ENCODE data around the gene ISG15.
"Not testable (repeated sequence)": the region's sequence is repeated elsewhere in the genome, so short reads cannot be mapped to it uniquely, and the experiment has no call there.

The ISG15 gene

GRCh38 chr1:1055841-1056736 lies 42.8 kb downstream of the ISG15 start:
- H3K4me1 ChIP-seq (ENCODE audit: insufficient read depth, low read length), result peaks cover 6% of the 10 kb centered on the region
- peaks cover 26 to 41% of the 10 kb centered on the region in 2 donors for H3K27me3 ChIP-seq (ENCODE audit: control insufficient read depth in 1 of 2, insufficient read depth in 2 of 2, low read length in 2 of 2)
- no peak overlapping the region for H3K27ac ChIP-seq (ENCODE audit: low read depth, low read length)
- no peak overlapping the region for H3K4me3 ChIP-seq (ENCODE audit: low read depth in 1 of 2, low read length in 2 of 2)
- no peaks in the 10 kb centered on the region for H3K36me3 ChIP-seq (ENCODE audit: insufficient read depth, low read length)
- no peak overlapping the region for H3K9ac ChIP-seq (ENCODE audit: low read length)
- H3K9me3 ChIP-seq (ENCODE audit: low read length), result no peaks in the 10 kb centered on the region

- peaks cover 35 to 55% of the 10 kb centered on the region in 2 donors for H3K27me3 ChIP-seq (ENCODE audit: control insufficient read depth in 1 of 2, insufficient read depth in 2 of 2, low read length in 2 of 2)
- not testable (repeated sequence) for H3K4me1 ChIP-seq (ENCODE audit: insufficient read depth, low read length); H3K9me3 ChIP-seq (ENCODE audit: low read length)
Measured at GRCh38 chr1:1057769-1058087, 44.4 kb downstream of the ISG15 start.

GRCh38 chr1:1058088-1058905 lies 45.0 kb downstream of the ISG15 start:
- no peak overlapping the region for H3K4me3 ChIP-seq (ENCODE audit: low read depth in 1 of 2, low read length in 2 of 2)
- H3K4me1 ChIP-seq (ENCODE audit: insufficient read depth, low read length), result peaks cover 6% of the 10 kb centered on the region
- H3K27me3 ChIP-seq (ENCODE audit: control insufficient read depth in 1 of 2, insufficient read depth in 2 of 2, low read length in 2 of 2), result peaks cover 41 to 59% of the 10 kb centered on the region in 2 donors
- no peak overlapping the region for H3K9ac ChIP-seq (ENCODE audit: low read length)
- H3K9me3 ChIP-seq (ENCODE audit: low read length), result no peaks in the 10 kb centered on the region
- H3K36me3 ChIP-seq (ENCODE audit: insufficient read depth, low read length), result no peaks in the 10 kb centered on the region
- H3K27ac ChIP-seq (ENCODE audit: low read depth, low read length), result no peak overlapping the region

More at GRCh38 chr1:1057769-1058087, 44.4 kb downstream of the ISG15 start:
- H3K27ac ChIP-seq (ENCODE audit: low read depth, low read length); H3K9ac ChIP-seq (ENCODE audit: low read length); H3K36me3 ChIP-seq (ENCODE audit: insufficient read depth, low read length); H3K4me3 ChIP-seq (ENCODE audit: low read depth in 1 of 2, low read length in 2 of 2): not testable (repeated sequence)

- Histone ChIP-seq H3K4me3 (ENCODE audit: low read depth in 1 of 2, low read length in 2 of 2) (peak overlapping the region in 1 of 2 donors; percentile 2), H3K9ac (ENCODE audit: low read length) (no peak overlapping the region), H3K27ac (ENCODE audit: low read depth, low read length) (no peak overlapping the region), H3K36me3 (ENCODE audit: insufficient read depth, low read length) (no peaks in the 10 kb centered on the region), H3K9me3 (ENCODE audit: low read length) (no peaks in the 10 kb centered on the region), H3K4me1 (ENCODE audit: insufficient read depth, low read length) (peaks cover 6% of the 10 kb centered on the region), H3K27me3 (ENCODE audit: control insufficient read depth in 1 of 2, insufficient read depth in 2 of 2, low read length in 2 of 2) (peaks cover 45 to 66% of the 10 kb centered on the region in 2 donors)
Measured at GRCh38 chr1:1058921-1059493, 45.7 kb downstream of the ISG15 start.

GRCh38 chr1:1059494-1060280 lies 46.4 kb downstream of the ISG15 start:
- H3K9ac ChIP-seq (ENCODE audit: low read length), result no peak overlapping the region
- no peaks in the 10 kb centered on the region for H3K9me3 ChIP-seq (ENCODE audit: low read length)
- no peak overlapping the region for H3K27ac ChIP-seq (ENCODE audit: low read depth, low read length)
- H3K4me1 ChIP-seq (ENCODE audit: insufficient read depth, low read length), result peaks cover 6% of the 10 kb centered on the region
- H3K36me3 ChIP-seq (ENCODE audit: insufficient read depth, low read length), result no peaks in the 10 kb centered on the region
- H3K4me3 ChIP-seq (ENCODE audit: low read depth in 1 of 2, low read length in 2 of 2), result peak overlapping the region; percentile 2 to 35
- peaks cover 45 to 72% of the 10 kb centered on the region in 2 donors for H3K27me3 ChIP-seq (ENCODE audit: control insufficient read depth in 1 of 2, insufficient read depth in 2 of 2, low read length in 2 of 2)

- no peaks in the 10 kb centered on the region for H3K9me3 ChIP-seq (ENCODE audit: low read length)
- H3K36me3 ChIP-seq (ENCODE audit: insufficient read depth, low read length), result no peaks in the 10 kb centered on the region
- H3K4me1 ChIP-seq (ENCODE audit: insufficient read depth, low read length), result peaks cover 6% of the 10 kb centered on the region
- no peak overlapping the region for H3K27ac ChIP-seq (ENCODE audit: low read depth, low read length)
- H3K4me3 ChIP-seq (ENCODE audit: low read depth in 1 of 2, low read length in 2 of 2), result no peak overlapping the region
- no peak overlapping the region for H3K9ac ChIP-seq (ENCODE audit: low read length)
- H3K27me3 ChIP-seq (ENCODE audit: control insufficient read depth in 1 of 2, insufficient read depth in 2 of 2, low read length in 2 of 2), result peaks cover 45 to 72% of the 10 kb centered on the region in 2 donors
Measured at GRCh38 chr1:1060281-1061000, 47.1 kb downstream of the ISG15 start.

- Histone ChIP-seq H3K4me3 (ENCODE audit: low read depth in 1 of 2, low read length in 2 of 2) (no peak overlapping the region), H3K27me3 (ENCODE audit: control insufficient read depth in 1 of 2, insufficient read depth in 2 of 2, low read length in 2 of 2) (peaks cover 45 to 75% of the 10 kb centered on the region in 2 donors), H3K9me3 (ENCODE audit: low read length) (no peaks in the 10 kb centered on the region), H3K9ac (ENCODE audit: low read length) (no peak overlapping the region), H3K4me1 (ENCODE audit: insufficient read depth, low read length) (peaks cover 6% of the 10 kb centered on the region), H3K27ac (ENCODE audit: low read depth, low read length) (no peak overlapping the region), H3K36me3 (ENCODE audit: insufficient read depth, low read length) (no peaks in the 10 kb centered on the region)
Measured at GRCh38 chr1:1061682-1062345, 48.5 kb downstream of the ISG15 start.

- Histone ChIP-seq H3K27ac (ENCODE audit: low read depth, low read length) (no peak overlapping the region), H3K9me3 (ENCODE audit: low read length) (no peaks in the 10 kb centered on the region), H3K9ac (ENCODE audit: low read length) (no peak overlapping the region), H3K4me1 (ENCODE audit: insufficient read depth, low read length) (peaks cover 6% of the 10 kb centered on the region), H3K36me3 (ENCODE audit: insufficient read depth, low read length) (no peaks in the 10 kb centered on the region), H3K27me3 (ENCODE audit: control insufficient read depth in 1 of 2, insufficient read depth in 2 of 2, low read length in 2 of 2) (peaks cover 46 to 79% of the 10 kb centered on the region in 2 donors), H3K4me3 (ENCODE audit: low read depth in 1 of 2, low read length in 2 of 2) (no peak overlapping the region)
Measured at GRCh38 chr1:1062348-1063163, 49.3 kb downstream of the ISG15 start.

GRCh38 chr1:1063261-1063944 lies 50.1 kb downstream of the ISG15 start:
- no peaks in the 10 kb centered on the region for H3K9me3 ChIP-seq (ENCODE audit: low read length)
- peaks cover 6% of the 10 kb centered on the region for H3K4me1 ChIP-seq (ENCODE audit: insufficient read depth, low read length)
- H3K27me3 ChIP-seq (ENCODE audit: control insufficient read depth in 1 of 2, insufficient read depth in 2 of 2, low read length in 2 of 2), result peaks cover 46 to 79% of the 10 kb centered on the region in 2 donors
- no peak overlapping the region for H3K9ac ChIP-seq (ENCODE audit: low read length)
- H3K36me3 ChIP-seq (ENCODE audit: insufficient read depth, low read length), result no peaks in the 10 kb centered on the region
- H3K27ac ChIP-seq (ENCODE audit: low read depth, low read length), result no peak overlapping the region
- no peak overlapping the region for H3K4me3 ChIP-seq (ENCODE audit: low read depth in 1 of 2, low read length in 2 of 2)

Data from muscle layer of colon (tissue), 2 donors.